Femur (tissue), 1 donor: Measurements from ENCODE around the gene PIK3CG.
"Not testable (repeated sequence)": the region's sequence is repeated elsewhere in the genome, so short reads cannot be mapped to it uniquely, and the experiment has no call there.

Experiments
- DNase-seq: peaks from one replicate; pipeline ENCODE4 v3.0.0-alpha.2; 2017

Gene PIK3CG

GRCh38 chr7:106944035-106944665 is 79.1 kb downstream of the PIK3CG start:
- DNase-seq = no peak

GRCh38 chr7:106947244-106947728 is 82.2 kb downstream of the PIK3CG start:
- peak; percentile 47 for DNase-seq

- DNase-seq = no peak
These were observed 87.0 kb downstream of the PIK3CG start for GRCh38 chr7:106952001-106952657.

DNA sequence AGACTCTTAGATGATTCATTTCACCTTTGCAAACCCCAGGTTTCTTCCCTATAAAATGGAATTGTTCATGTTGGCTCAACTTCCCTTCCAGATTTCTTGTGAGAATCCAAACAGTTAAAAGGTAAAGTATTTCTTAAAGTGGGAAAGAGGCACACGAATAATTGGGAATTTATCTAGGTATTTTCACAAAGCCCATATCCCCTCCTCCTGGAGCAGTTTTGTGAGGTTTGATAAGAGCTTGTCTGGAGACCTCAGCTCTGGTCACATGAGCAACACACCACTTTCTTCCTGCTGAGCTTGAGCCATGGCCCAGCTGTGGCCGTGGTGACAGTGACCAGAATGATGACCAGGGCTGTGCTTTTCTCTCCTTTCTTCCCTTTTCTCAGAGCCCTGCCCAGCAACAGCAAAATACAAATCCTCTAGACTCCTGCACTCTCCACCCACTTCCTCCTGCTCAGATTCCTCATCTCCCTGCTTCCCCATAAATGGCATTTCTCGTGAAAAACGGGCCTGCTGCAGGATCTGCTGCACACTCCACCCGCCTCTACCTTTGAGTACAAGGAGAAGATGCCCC is 87.7 kb downstream of the PIK3CG start:
- no peak for DNase-seq

GRCh38 chr7:106954840-106955239 is 89.8 kb downstream of the PIK3CG start:
- no peak for DNase-seq

GRCh38 chr7:106955857-106956256 is 90.8 kb downstream of the PIK3CG start:
- DNase-seq = not testable (repeated sequence)
